ENCODE data around the gene JDP2.
"Not testable (repeated sequence)": the region's sequence is repeated elsewhere in the genome, so short reads cannot be mapped to it uniquely, and the experiment has no call there.

JDP2 gene

GRCh38 chr14:75456069-75456996 is 28.5 kb downstream of the JDP2 start:
- no peak for DNase-seq (ENCODE audit: low read depth in 2 of 2)

GRCh38 chr14:75456997-75457335 is 29.1 kb downstream of the JDP2 start:
- no peak for DNase-seq (ENCODE audit: low read depth in 2 of 2)

GRCh38 chr14:75457648-75458165 is 29.9 kb downstream of the JDP2 start:
- no peak for DNase-seq (ENCODE audit: low read depth in 2 of 2)

- no peak for DNase-seq (ENCODE audit: low read depth in 2 of 2)
Observed at GRCh38 chr14:75458305-75458704, 30.5 kb downstream of the JDP2 start.

- DNase-seq (ENCODE audit: low read depth in 2 of 2) = no peak
Observed at GRCh38 chr14:75459099-75459741, 31.4 kb downstream of the JDP2 start.

GRCh38 chr14:75459791-75460190 is 32.0 kb downstream of the JDP2 start:
- DNase-seq (ENCODE audit: low read depth in 2 of 2) = no peak

- no peak for DNase-seq (ENCODE audit: low read depth in 2 of 2)
Observed at GRCh38 chr14:75460394-75460793, 32.6 kb downstream of the JDP2 start.

GRCh38 chr14:75461303-75461702 is 33.5 kb downstream of the JDP2 start:
- DNase-seq (ENCODE audit: low read depth in 2 of 2) = no peak

- DNase-seq (ENCODE audit: low read depth in 2 of 2) = no peak
Observed at GRCh38 chr14:75461755-75462349, 34.0 kb downstream of the JDP2 start.

GRCh38 chr14:75464626-75465025 is 36.8 kb downstream of the JDP2 start:
- no peak for DNase-seq (ENCODE audit: low read depth in 2 of 2)

- no peak for DNase-seq (ENCODE audit: low read depth in 2 of 2)
Observed at GRCh38 chr14:75467763-75468162, 39.9 kb downstream of the JDP2 start.

- DNase-seq (ENCODE audit: low read depth in 2 of 2) = no peak
Observed at GRCh38 chr14:75469164-75469563, 41.3 kb downstream of the JDP2 start.

GRCh38 chr14:75469606-75470237 is 41.9 kb downstream of the JDP2 start:
- DNase-seq (ENCODE audit: low read depth in 2 of 2) = no peak

GRCh38 chr14:75470238-75470797 is 42.5 kb downstream of the JDP2 start:
- no peak for DNase-seq (ENCODE audit: low read depth in 2 of 2)

GRCh38 chr14:75471059-75471458 is 43.2 kb downstream of the JDP2 start:
- DNase-seq (ENCODE audit: low read depth in 2 of 2) = no peak

- DNase-seq (ENCODE audit: low read depth in 2 of 2) = not testable (repeated sequence)
Observed at GRCh38 chr14:75474127-75474526, 46.3 kb downstream of the JDP2 start.

GRCh38 chr14:75476274-75476995 is 48.6 kb downstream of the JDP2 start:
- no peak for DNase-seq (ENCODE audit: low read depth in 2 of 2)

- DNase-seq (ENCODE audit: low read depth in 2 of 2) = no peak
Observed at GRCh38 chr14:75477881-75478280, 50.1 kb downstream of the JDP2 start.

- no peak for DNase-seq (ENCODE audit: low read depth in 2 of 2)
Observed at GRCh38 chr14:75479770-75480600, 52.2 kb downstream of the JDP2 start.

GRCh38 chr14:75482366-75482765 is 54.5 kb downstream of the JDP2 start:
- DNase-seq (ENCODE audit: low read depth in 2 of 2) = no peak
